Measurements from ENCODE around the gene PHOSPHO1. TPM values are rescaled to one million over a fixed set of nuclear protein-coding genes. Genes with fewer than 3 reads are reported as not detected.

PHOSPHO1 gene
- total RNA-seq, 2 experiments from 2014 or later = not detected

GRCh38 chr17:49241692-49242397 is 11.3 kb upstream of the PHOSPHO1 start:
- Histone ChIP-seq H3K4me1 (ENCODE audit: insufficient read depth, low read length, poor library complexity, severe bottlenecking) (no peaks in the 10 kb centered on the region), H2AFZ (ENCODE audit: low read length) (no peak overlapping the region), H3K9me3 (ENCODE audit: low read length) (no peaks in the 10 kb centered on the region), H3K36me3 (ENCODE audit: insufficient read depth, low read length) (no peaks in the 10 kb centered on the region), H3K4me2 (ENCODE audit: low read length) (no peak overlapping the region), H3K9me2 (ENCODE audit: insufficient read depth, low read length) (no peaks in the 10 kb centered on the region), H3K4me3 (ENCODE audit: low read depth, low read length, poor library complexity, severe bottlenecking) (no peak overlapping the region), H3K27ac (ENCODE audit: low read depth, low read length, poor library complexity, severe bottlenecking) (no peak overlapping the region), H3K79me2 (ENCODE audit: insufficient read depth, low read depth, low read length) (no peaks in the 10 kb centered on the region), H4K20me1 (ENCODE audit: insufficient read depth, low read length) (no peaks in the 10 kb centered on the region)
- no peak for TF ChIP-seq EZH2phosphoT487 (IDR thresholded peaks at IDR 0.05; ENCODE audit: borderline replicate concordance, low read depth, low read length)
- TF ChIP-seq, protein P1, sequence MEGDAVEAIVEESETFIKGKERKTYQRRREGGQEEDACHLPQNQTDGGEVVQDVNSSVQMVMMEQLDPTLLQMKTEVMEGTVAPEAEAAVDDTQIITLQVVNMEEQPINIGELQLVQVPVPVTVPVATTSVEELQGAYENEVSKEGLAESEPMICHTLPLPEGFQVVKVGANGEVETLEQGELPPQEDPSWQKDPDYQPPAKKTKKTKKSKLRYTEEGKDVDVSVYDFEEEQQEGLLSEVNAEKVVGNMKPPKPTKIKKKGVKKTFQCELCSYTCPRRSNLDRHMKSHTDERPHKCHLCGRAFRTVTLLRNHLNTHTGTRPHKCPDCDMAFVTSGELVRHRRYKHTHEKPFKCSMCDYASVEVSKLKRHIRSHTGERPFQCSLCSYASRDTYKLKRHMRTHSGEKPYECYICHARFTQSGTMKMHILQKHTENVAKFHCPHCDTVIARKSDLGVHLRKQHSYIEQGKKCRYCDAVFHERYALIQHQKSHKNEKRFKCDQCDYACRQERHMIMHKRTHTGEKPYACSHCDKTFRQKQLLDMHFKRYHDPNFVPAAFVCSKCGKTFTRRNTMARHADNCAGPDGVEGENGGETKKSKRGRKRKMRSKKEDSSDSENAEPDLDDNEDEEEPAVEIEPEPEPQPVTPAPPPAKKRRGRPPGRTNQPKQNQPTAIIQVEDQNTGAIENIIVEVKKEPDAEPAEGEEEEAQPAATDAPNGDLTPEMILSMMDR (conservative IDR thresholded peaks at IDR 0.05; ENCODE audit: low read length) = no peak
- no TSS peak for BruUV-seq (replicated peaks)
- CTCF ChIA-PET (ENCODE audit: unreplicated experiment) = no interaction called here
- no peak for DNase-seq (ENCODE audit: low spot score)
- POLR2A ChIA-PET = interaction anchor here (0.7 kb wide), 1 partner anchor 90 kb away, joined by 5 read pairs; no protein-coding TSS in a partner anchor
- intact Hi-C loops (cut with micrococcal nuclease; ENCODE audit: unreplicated experiment) = no loop called here

- no peaks in the 10 kb centered on the region for H3K9me3 ChIP-seq (ENCODE audit: low read length)
- H2AFZ ChIP-seq (ENCODE audit: low read length) = no peak overlapping the region
- intact Hi-C loops (cut with micrococcal nuclease; ENCODE audit: unreplicated experiment) = no loop called here
- TF ChIP-seq, protein P1 (conservative IDR thresholded peaks at IDR 0.05; ENCODE audit: low read length) = no peak
- no peak for TF ChIP-seq EZH2phosphoT487 (IDR thresholded peaks at IDR 0.05; ENCODE audit: borderline replicate concordance, low read depth, low read length)
- CTCF ChIA-PET (ENCODE audit: unreplicated experiment) = no interaction called here
- H4K20me1 ChIP-seq (ENCODE audit: insufficient read depth, low read length) = no peaks in the 10 kb centered on the region
- POLR2A ChIA-PET = interaction anchor here (0.6 kb wide), 1 partner anchor 157 kb away, joined by 4 read pairs; no protein-coding TSS in a partner anchor
- H3K4me2 ChIP-seq (ENCODE audit: low read length) = no peak overlapping the region
- H3K36me3 ChIP-seq (ENCODE audit: insufficient read depth, low read length) = no peaks in the 10 kb centered on the region
- H3K79me2 ChIP-seq (ENCODE audit: insufficient read depth, low read depth, low read length) = no peaks in the 10 kb centered on the region
- H3K4me1 ChIP-seq (ENCODE audit: insufficient read depth, low read length, poor library complexity, severe bottlenecking) = no peaks in the 10 kb centered on the region
- no peaks in the 10 kb centered on the region for H3K9me2 ChIP-seq (ENCODE audit: insufficient read depth, low read length)
- no peak for DNase-seq (ENCODE audit: low spot score)
- H3K4me3 ChIP-seq (ENCODE audit: low read depth, low read length, poor library complexity, severe bottlenecking) = no peak overlapping the region
- no peak overlapping the region for H3K27ac ChIP-seq (ENCODE audit: low read depth, low read length, poor library complexity, severe bottlenecking)
- no TSS peak for BruUV-seq (replicated peaks)
Measured at GRCh38 chr17:49241040-49241439, 10.5 kb upstream of the PHOSPHO1 start.

GRCh38 chr17:49240619-49241018 is 10.0 kb upstream of the PHOSPHO1 start:
- Histone ChIP-seq H3K36me3 (ENCODE audit: insufficient read depth, low read length) (no peaks in the 10 kb centered on the region), H3K4me2 (ENCODE audit: low read length) (no peak overlapping the region), H3K79me2 (ENCODE audit: insufficient read depth, low read depth, low read length) (no peaks in the 10 kb centered on the region), H3K9me2 (ENCODE audit: insufficient read depth, low read length) (no peaks in the 10 kb centered on the region), H3K27ac (ENCODE audit: low read depth, low read length, poor library complexity, severe bottlenecking) (no peak overlapping the region), H4K20me1 (ENCODE audit: insufficient read depth, low read length) (no peaks in the 10 kb centered on the region), H2AFZ (ENCODE audit: low read length) (no peak overlapping the region), H3K9me3 (ENCODE audit: low read length) (no peaks in the 10 kb centered on the region), H3K4me3 (ENCODE audit: low read depth, low read length, poor library complexity, severe bottlenecking) (no peak overlapping the region), H3K4me1 (ENCODE audit: insufficient read depth, low read length, poor library complexity, severe bottlenecking) (no peaks in the 10 kb centered on the region)
- ChIA-PET CTCF (ENCODE audit: unreplicated experiment) (no interaction called here), POLR2A (no interaction called here)
- TF ChIP-seq EZH2phosphoT487 (IDR thresholded peaks at IDR 0.05; ENCODE audit: borderline replicate concordance, low read depth, low read length) = no peak
- TF ChIP-seq, protein P1 (conservative IDR thresholded peaks at IDR 0.05; ENCODE audit: low read length) = no peak
- no TSS peak for BruUV-seq (replicated peaks)
- intact Hi-C loops (cut with micrococcal nuclease; ENCODE audit: unreplicated experiment) = no loop called here
- no peak for DNase-seq (ENCODE audit: low spot score)
